Measurements from ENCODE around the gene CSNK2A3. TPM values are rescaled to one million over a fixed set of nuclear protein-coding genes. Genes with fewer than 3 reads are reported as not detected.

The CSNK2A3 gene
- total RNA-seq, 2 experiments from 2014 or later = 1.7 to 2.1 TPM

DNA sequence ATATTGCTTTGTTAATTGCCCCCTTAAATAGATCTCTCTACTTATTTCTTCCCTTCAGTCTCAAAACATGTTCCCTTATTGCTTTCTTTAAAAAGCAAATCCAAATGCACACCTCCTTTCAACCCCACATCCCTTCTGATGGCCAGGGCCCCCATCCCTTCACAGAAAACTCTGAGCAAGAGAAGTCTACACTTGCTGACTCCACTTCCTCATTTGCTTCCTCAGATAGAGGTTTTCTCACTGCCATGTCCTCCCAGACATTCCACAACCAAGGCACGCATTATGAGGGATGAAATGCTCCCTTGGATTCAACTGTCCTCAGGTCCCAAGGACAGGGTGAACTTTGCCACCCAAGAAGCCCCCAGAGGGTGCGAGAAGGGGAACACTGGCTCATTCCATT lies 43.1 kb downstream of the CSNK2A3 start:
- H3K36me3 Mint-ChIP-seq (ENCODE audit: low read depth) = no peaks in the 10 kb centered on the region
- ATAC-seq = no peak
- CTCF ChIA-PET = no interaction called here
- POLR2A ChIA-PET = no interaction called here
- H3K4me3 Mint-ChIP-seq = no peak overlapping the region
- H3K9me3 Mint-ChIP-seq (ENCODE audit: low read depth) = peaks cover 7% of the 10 kb centered on the region
- H3K4me1 Mint-ChIP-seq = peaks cover 6% of the 10 kb centered on the region
- H3K27ac Mint-ChIP-seq = no peak overlapping the region
- intact Hi-C loops (cut with DNase I, micrococcal nuclease) = no loop called here
- H3K27me3 Mint-ChIP-seq = no peaks in the 10 kb centered on the region
- DNase-seq = no peak

DNA sequence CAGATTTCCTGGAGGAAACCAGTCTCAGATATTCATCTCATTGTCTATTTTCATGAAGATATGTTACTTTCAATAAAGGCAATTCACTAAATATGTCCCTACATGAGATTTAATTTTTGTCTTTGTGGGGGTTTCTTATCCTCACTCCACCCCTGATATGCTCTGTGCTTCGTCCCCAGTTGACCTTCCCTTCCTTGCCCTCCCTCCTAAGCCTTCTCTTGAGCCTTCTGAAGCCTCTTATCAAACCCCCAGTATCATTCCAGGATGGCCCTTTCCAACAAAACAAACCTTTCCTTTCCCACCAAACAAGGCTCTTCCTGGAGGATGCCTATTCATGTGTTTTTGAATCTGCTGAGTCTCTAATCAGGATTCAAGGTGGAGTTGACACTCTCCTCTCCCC lies 44.8 kb downstream of the CSNK2A3 start:
- ATAC-seq = no peak
- ChIA-PET CTCF (no interaction called here), POLR2A (no interaction called here)
- H3K4me1 Mint-ChIP-seq = peaks cover 6% of the 10 kb centered on the region
- intact Hi-C loops (cut with DNase I, micrococcal nuclease) = no loop called here
- DNase-seq = no peak
- no peak overlapping the region for H3K27ac Mint-ChIP-seq
- no peak overlapping the region for H3K4me3 Mint-ChIP-seq
- H3K9me3 Mint-ChIP-seq (ENCODE audit: low read depth) = peaks cover 7% of the 10 kb centered on the region
- no peaks in the 10 kb centered on the region for H3K27me3 Mint-ChIP-seq
- no peaks in the 10 kb centered on the region for H3K36me3 Mint-ChIP-seq (ENCODE audit: low read depth)

DNA sequence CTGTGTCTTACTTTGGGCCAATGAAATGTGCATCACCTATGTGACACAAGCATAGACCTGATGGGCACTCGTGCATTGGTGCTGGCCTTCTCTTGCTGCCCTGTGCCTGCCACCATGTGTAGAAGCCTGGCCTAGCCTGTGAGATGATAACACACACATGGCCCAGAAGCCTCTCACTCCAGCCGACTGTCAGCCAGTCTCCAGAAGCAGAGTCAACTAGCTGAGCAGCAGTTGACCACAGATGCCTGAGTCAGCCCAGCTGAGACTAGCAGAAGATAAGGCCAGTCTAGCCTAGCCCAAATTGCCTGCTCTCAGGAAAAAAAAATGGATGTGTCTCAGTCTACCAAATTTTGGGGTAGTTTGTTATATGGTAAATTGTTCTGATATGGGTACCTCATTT lies 46.2 kb downstream of the CSNK2A3 start:
- ChIA-PET CTCF (interaction anchor here (1.1 kb wide), 1 partner anchor 13 kb away, joined by 3 read pairs; no protein-coding TSS in a partner anchor), POLR2A (no interaction called here)
- H3K4me3 Mint-ChIP-seq = no peak overlapping the region
- H3K27me3 Mint-ChIP-seq = no peaks in the 10 kb centered on the region
- peaks cover 6% of the 10 kb centered on the region for H3K4me1 Mint-ChIP-seq
- intact Hi-C loops (cut with DNase I, micrococcal nuclease) = no loop called here
- no peaks in the 10 kb centered on the region for H3K36me3 Mint-ChIP-seq (ENCODE audit: low read depth)
- DNase-seq (no peak), ATAC-seq (no peak)
- no peak overlapping the region for H3K27ac Mint-ChIP-seq
- peaks cover 7% of the 10 kb centered on the region for H3K9me3 Mint-ChIP-seq (ENCODE audit: low read depth)

DNA sequence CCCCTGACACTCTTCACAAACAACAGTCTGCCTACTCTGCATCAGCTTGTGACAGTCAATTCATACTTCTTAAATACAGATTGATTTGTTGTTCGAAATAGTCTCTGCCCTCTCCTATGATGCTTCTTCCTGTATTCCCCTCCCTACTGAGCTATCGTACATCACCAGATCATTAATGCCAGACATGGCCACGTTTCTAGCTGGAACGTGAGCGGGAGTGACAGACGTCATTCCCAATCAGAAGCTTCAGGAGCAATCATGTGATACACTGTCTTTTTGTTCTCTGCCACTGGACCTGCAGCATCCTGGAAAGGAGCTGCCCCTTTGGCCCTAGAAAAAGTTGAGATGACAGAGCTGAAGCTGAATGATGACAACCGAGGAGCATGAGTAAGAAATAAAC lies 48.5 kb downstream of the CSNK2A3 start:
- ChIA-PET POLR2A (no interaction called here), CTCF (interaction anchor here (0.5 kb wide), 1 partner anchor 544 kb away, joined by 3 read pairs; no protein-coding TSS in a partner anchor)

DNA sequence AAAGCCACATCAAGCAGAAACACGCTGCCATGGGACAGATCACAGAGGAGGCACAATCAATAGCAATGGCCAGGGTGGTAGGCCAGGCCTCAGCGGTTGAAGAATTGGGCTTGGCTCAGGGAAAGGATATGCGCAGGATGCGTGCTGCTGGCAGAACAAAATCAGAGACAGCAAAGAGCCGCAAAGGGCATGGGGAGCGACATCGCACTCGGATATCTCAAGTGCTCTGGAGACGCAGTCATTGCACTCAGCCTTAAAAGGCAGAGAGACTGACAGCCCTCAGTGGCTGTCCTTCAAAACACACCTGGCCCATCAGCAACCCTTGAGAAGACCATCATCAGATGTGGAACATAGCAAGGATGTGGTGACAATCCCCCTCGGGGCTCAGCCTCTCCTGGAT lies 50.5 kb downstream of the CSNK2A3 start:
- Mint-ChIP-seq H3K27ac (no peak overlapping the region), H3K27me3 (peaks cover 4% of the 10 kb centered on the region), H3K4me3 (no peak overlapping the region), H3K36me3 (ENCODE audit: low read depth) (no peaks in the 10 kb centered on the region), H3K4me1 (no peaks in the 10 kb centered on the region), H3K9me3 (ENCODE audit: low read depth) (no peaks in the 10 kb centered on the region)
- intact Hi-C loops (cut with DNase I, micrococcal nuclease) = no loop called here
- ATAC-seq = no peak
- ChIA-PET POLR2A (interaction anchor here (0.7 kb wide), 1 partner anchor 80 kb away, joined by 3 read pairs; no protein-coding TSS in a partner anchor), CTCF (no interaction called here)
- no peak for DNase-seq

More for the DNA sequence above, 48.5 kb downstream of the CSNK2A3 start:
- H3K36me3 Mint-ChIP-seq (ENCODE audit: low read depth) = no peaks in the 10 kb centered on the region
- no peak overlapping the region for H3K4me3 Mint-ChIP-seq
- H3K27me3 Mint-ChIP-seq = peaks cover 4% of the 10 kb centered on the region
- H3K27ac Mint-ChIP-seq = no peak overlapping the region
- intact Hi-C loops (cut with DNase I, micrococcal nuclease) = no loop called here
- peaks cover 2% of the 10 kb centered on the region for H3K9me3 Mint-ChIP-seq (ENCODE audit: low read depth)
- ATAC-seq = no peak
- no peak for DNase-seq
- no peaks in the 10 kb centered on the region for H3K4me1 Mint-ChIP-seq
